Upper lobe of left lung (tissue), 4 donors: ENCODE data around the gene OPRM1.

Experiments used
- CTCF ChIP-seq, 6 experiments: fragments of 450-650 bp in 4 of 6; fragments of 200-600 bp in 2 of 6; sonication (generic) in 2 of 6; IDR thresholded peaks; one replicate each; pipeline ENCODE4 v1.5.1; 2016 to 2019; ENCODE audit warnings: antibody characterized with exemption in 6 of 6
- EP300 ChIP-seq, 4 donors: sonication (generic); formaldehyde crosslinking; IDR thresholded peaks; one replicate each; pipeline ENCODE4 v1.5.1; 2017; ENCODE audit warnings: antibody characterized with exemption in 4 of 4, control low read depth in 2 of 4
- POLR2A ChIP-seq, 4 donors: fragments of 450-650 bp; IDR thresholded peaks; one replicate each; pipeline ENCODE4 v1.5.1; 2016 to 2017; ENCODE audit warnings: antibody characterized with exemption in 4 of 4, mild to moderate bottlenecking in 2 of 4
- POLR2AphosphoS5 ChIP-seq, 2 donors: sonication (generic); formaldehyde crosslinking; IDR thresholded peaks; one replicate each; pipeline ENCODE4 v1.5.1; 2017; ENCODE audit warnings: antibody characterized with exemption in 2 of 2

- TF ChIP-seq EP300 (IDR thresholded peaks at IDR 0.05) (no peak), POLR2AphosphoS5 (IDR thresholded peaks at IDR 0.05) (no peak), CTCF (IDR thresholded peaks at IDR 0.05) (no peak), POLR2A (IDR thresholded peaks at IDR 0.05) (no peak)
Observed at GRCh38 chr6:154242617-154243357, 203.7 kb downstream of the OPRM1 start.
